ENCODE data around the gene APOM.

DNA sequence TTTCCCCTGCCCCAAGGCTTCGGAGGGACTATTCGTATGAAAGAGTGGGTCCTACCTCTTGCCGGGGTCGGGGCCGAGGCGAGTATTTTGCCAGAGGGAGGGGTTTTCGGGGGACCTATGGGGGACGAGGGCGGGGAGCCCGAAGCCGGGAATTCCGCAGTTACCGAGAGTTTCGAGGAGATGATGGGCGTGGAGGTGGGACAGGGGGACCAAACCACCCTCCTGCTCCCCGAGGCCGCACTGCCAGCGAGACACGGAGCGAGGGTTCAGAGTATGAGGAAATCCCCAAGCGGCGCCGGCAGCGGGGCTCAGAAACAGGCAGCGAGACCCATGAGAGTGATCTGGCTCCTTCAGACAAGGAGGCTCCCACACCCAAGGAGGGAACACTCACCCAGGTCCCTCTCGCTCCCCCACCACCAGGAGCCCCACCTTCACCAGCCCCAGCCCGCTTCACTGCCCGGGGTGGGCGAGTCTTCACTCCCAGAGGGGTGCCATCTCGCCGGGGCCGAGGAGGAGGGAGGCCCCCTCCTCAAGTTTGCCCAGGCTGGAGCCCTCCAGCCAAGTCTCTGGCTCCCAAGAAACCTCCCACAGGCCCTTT, 23.9 kb upstream of the APOM start:
- TF ChIP-seq, protein P1, sequence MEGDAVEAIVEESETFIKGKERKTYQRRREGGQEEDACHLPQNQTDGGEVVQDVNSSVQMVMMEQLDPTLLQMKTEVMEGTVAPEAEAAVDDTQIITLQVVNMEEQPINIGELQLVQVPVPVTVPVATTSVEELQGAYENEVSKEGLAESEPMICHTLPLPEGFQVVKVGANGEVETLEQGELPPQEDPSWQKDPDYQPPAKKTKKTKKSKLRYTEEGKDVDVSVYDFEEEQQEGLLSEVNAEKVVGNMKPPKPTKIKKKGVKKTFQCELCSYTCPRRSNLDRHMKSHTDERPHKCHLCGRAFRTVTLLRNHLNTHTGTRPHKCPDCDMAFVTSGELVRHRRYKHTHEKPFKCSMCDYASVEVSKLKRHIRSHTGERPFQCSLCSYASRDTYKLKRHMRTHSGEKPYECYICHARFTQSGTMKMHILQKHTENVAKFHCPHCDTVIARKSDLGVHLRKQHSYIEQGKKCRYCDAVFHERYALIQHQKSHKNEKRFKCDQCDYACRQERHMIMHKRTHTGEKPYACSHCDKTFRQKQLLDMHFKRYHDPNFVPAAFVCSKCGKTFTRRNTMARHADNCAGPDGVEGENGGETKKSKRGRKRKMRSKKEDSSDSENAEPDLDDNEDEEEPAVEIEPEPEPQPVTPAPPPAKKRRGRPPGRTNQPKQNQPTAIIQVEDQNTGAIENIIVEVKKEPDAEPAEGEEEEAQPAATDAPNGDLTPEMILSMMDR (conservative IDR thresholded peaks at IDR 0.05; ENCODE audit: low read length) = no peak
- no peak for TF ChIP-seq EZH2phosphoT487 (IDR thresholded peaks at IDR 0.05; ENCODE audit: borderline replicate concordance, low read depth, low read length)
